ENCODE measurements around the gene TIGD3. TPM values are rescaled to one million over a fixed set of nuclear protein-coding genes. Genes with fewer than 3 reads are reported as not detected.
"Not testable (repeated sequence)": the region's sequence is repeated elsewhere in the genome, so short reads cannot be mapped to it uniquely, and the experiment has no call there.

TIGD3 gene
- total and polyA plus RNA-seq, 2 donors (not counting 3 experiments of a cell fraction or from before 2014, with no cell fraction given) = 0.18 to 0.27 TPM

DNA sequence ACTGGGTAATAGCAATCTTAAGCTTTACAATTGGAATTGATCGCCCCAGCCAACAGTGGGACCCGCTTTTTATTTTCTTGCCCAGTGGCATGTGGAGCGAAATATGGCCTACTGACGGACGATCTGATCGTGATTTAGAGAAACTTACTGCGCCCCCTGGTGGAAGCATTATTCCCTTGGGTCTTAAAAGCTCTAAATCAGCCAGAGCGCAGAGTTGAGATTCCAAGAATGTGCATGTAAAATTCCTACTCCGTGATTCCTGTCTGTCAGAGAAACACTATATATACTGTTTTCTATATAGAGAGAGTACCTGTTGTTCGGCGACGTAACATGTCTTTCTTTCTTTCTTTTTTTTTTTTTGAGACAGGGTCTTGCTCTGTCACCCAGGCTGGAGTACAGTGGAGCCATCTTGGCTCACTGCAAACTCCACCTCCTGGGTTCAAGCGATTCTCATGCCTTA is 24.6 kb upstream of the TIGD3 start:
- Histone ChIP-seq H3K4me1 (ENCODE audit: control insufficient read depth, extremely low read depth, insufficient read depth, low read length) (peaks cover 14% of the 10 kb centered on the region), H4K20me1 (replicated peaks; ENCODE audit: control insufficient read depth, extremely low read depth, insufficient read depth, low read length) (no peaks in the 10 kb centered on the region), H2AFZ (ENCODE audit: low read depth, low read length) (peak overlapping the region; percentile 58), H3K27me3 (ENCODE audit: control insufficient read depth in 2 of 2, insufficient read depth in 2 of 2, low read length in 2 of 2) (no peaks in the 10 kb centered on the region), H3K36me3 (ENCODE audit: control insufficient read depth in 2 of 2, extremely low read depth in 1 of 2, insufficient read depth in 2 of 2, low read length in 2 of 2) (no peaks in the 10 kb centered on the region), H3K79me2 (ENCODE audit: control insufficient read depth, insufficient read depth, low read length) (peaks cover 13% of the 10 kb centered on the region), H3K9ac (replicated peaks; ENCODE audit: extremely low read depth, insufficient read depth, low read length) (peak overlapping the region; percentile 16), H3K27ac (ENCODE audit: insufficient read depth, low read depth, low read length) (peak overlapping the region; percentile 20), H3K9me1 (replicated peaks; ENCODE audit: control insufficient read depth, extremely low read depth, insufficient read depth, low read length) (no peaks in the 10 kb centered on the region), H3K4me2 (ENCODE audit: insufficient read depth, low read length) (peak overlapping the region; percentile 58), H3K4me3 (replicated peaks in 1 of 3; ENCODE audit: insufficient read depth in 1 of 3, low read depth in 1 of 3, low read length in 3 of 3) (no peak overlapping the region), H3K9me3 (replicated peaks; ENCODE audit: control insufficient read depth, insufficient read depth, low read length) (no peaks in the 10 kb centered on the region)
- BruUV-seq (replicated peaks) = no TSS peak
- dilution Hi-C loops (cut with MboI; ENCODE audit: extremely low pct_ligation_motif_present, low sequenced_read_pairs) (no loop called here), intact Hi-C loops (cut with micrococcal nuclease) (loop anchor here (1.0 to 5.0 kb wide), 4 partner anchors 15 to 123 kb away; no protein-coding TSS in a partner anchor)
- TF ChIP-seq EZH2 (IDR thresholded peaks at IDR 0.05; ENCODE audit: borderline replicate concordance, low read depth, low read length, severe bottlenecking) = no peak
- TF ChIP-seq, protein P1, sequence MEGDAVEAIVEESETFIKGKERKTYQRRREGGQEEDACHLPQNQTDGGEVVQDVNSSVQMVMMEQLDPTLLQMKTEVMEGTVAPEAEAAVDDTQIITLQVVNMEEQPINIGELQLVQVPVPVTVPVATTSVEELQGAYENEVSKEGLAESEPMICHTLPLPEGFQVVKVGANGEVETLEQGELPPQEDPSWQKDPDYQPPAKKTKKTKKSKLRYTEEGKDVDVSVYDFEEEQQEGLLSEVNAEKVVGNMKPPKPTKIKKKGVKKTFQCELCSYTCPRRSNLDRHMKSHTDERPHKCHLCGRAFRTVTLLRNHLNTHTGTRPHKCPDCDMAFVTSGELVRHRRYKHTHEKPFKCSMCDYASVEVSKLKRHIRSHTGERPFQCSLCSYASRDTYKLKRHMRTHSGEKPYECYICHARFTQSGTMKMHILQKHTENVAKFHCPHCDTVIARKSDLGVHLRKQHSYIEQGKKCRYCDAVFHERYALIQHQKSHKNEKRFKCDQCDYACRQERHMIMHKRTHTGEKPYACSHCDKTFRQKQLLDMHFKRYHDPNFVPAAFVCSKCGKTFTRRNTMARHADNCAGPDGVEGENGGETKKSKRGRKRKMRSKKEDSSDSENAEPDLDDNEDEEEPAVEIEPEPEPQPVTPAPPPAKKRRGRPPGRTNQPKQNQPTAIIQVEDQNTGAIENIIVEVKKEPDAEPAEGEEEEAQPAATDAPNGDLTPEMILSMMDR (IDR thresholded peaks at IDR 0.05; ENCODE audit: extremely low read depth in 1 of 2, insufficient read depth in 1 of 2, low read depth in 1 of 2, low read length in 2 of 2) = peak; percentile 67 to 70
- peak; percentile 88 for DNase-seq (ENCODE audit: low read depth, low spot score)
- POLR2A ChIA-PET = interaction anchor here (0.9 to 1.7 kb wide), 3 partner anchors 13 to 55 kb away, joined by 4 to 11 read pairs (median 4); partner anchors contain the start of gene CDC42EP2
- CTCF ChIA-PET = interaction anchor here (0.6 to 11.0 kb wide), 36 partner anchors 8 to 236 kb away, joined by 3 to 473 read pairs (median 6); partner anchors contain the start of genes CAPN1, CDC42EP2 and POLA2
- FAIRE-seq = peak; percentile 88

GRCh38 chr11:65330544-65330943 is 24.0 kb upstream of the TIGD3 start:
- BruUV-seq (replicated peaks) = no TSS peak
- H3K27ac ChIP-seq (ENCODE audit: insufficient read depth, low read depth, low read length) = no peak overlapping the region
- dilution Hi-C loops (cut with MboI; ENCODE audit: extremely low pct_ligation_motif_present, low sequenced_read_pairs) = no loop called here
- ChIA-PET POLR2A (interaction anchor here (0.7 to 1.7 kb wide), 5 partner anchors 13 to 264 kb away, joined by 3 to 12 read pairs (median 4); partner anchors contain the start of gene CDC42EP2), CTCF (interaction anchor here (0.6 to 11.0 kb wide), 32 partner anchors 8 to 235 kb away, joined by 3 to 473 read pairs (median 6); partner anchors contain the start of genes CAPN1, CDC42EP2 and POLA2)
- intact Hi-C loops (cut with micrococcal nuclease) = loop anchor here (1.0 to 5.0 kb wide), 4 partner anchors 15 to 123 kb away; no protein-coding TSS in a partner anchor
- H3K9ac ChIP-seq (replicated peaks; ENCODE audit: extremely low read depth, insufficient read depth, low read length) = no peak overlapping the region
- H3K9me1 ChIP-seq (replicated peaks; ENCODE audit: control insufficient read depth, extremely low read depth, insufficient read depth, low read length) = no peaks in the 10 kb centered on the region
- no peaks in the 10 kb centered on the region for H3K36me3 ChIP-seq (ENCODE audit: control insufficient read depth in 2 of 2, extremely low read depth in 1 of 2, insufficient read depth in 2 of 2, low read length in 2 of 2)
- no peak for TF ChIP-seq MAX (IDR thresholded peaks at IDR 0.05; ENCODE audit: insufficient read depth, insufficient read length)
- no peaks in the 10 kb centered on the region for H3K27me3 ChIP-seq (ENCODE audit: control insufficient read depth in 2 of 2, insufficient read depth in 2 of 2, low read length in 2 of 2)
- peaks cover 19% of the 10 kb centered on the region for H3K79me2 ChIP-seq (ENCODE audit: control insufficient read depth, insufficient read depth, low read length)
- no peak for DNase-seq (ENCODE audit: low read depth, low spot score)
- H3K9me3 ChIP-seq (replicated peaks; ENCODE audit: control insufficient read depth, insufficient read depth, low read length) = no peaks in the 10 kb centered on the region
- no peak overlapping the region for H3K4me2 ChIP-seq (ENCODE audit: insufficient read depth, low read length)
- no peaks in the 10 kb centered on the region for H4K20me1 ChIP-seq (replicated peaks; ENCODE audit: control insufficient read depth, extremely low read depth, insufficient read depth, low read length)
- no peak overlapping the region for H2AFZ ChIP-seq (ENCODE audit: low read depth, low read length)
- no peak for FAIRE-seq
- no peak overlapping the region for H3K4me3 ChIP-seq (replicated peaks in 1 of 3; ENCODE audit: insufficient read depth in 1 of 3, low read depth in 1 of 3, low read length in 3 of 3)
- peaks cover 20% of the 10 kb centered on the region for H3K4me1 ChIP-seq (ENCODE audit: control insufficient read depth, extremely low read depth, insufficient read depth, low read length)

- H3K4me3 ChIP-seq (replicated peaks in 1 of 3; ENCODE audit: insufficient read depth in 1 of 3, low read depth in 1 of 3, low read length in 3 of 3); FAIRE-seq; H2AFZ ChIP-seq (ENCODE audit: low read depth, low read length); dilution Hi-C loops (cut with MboI; ENCODE audit: extremely low pct_ligation_motif_present, low sequenced_read_pairs); BruUV-seq (replicated peaks); H3K27me3 ChIP-seq (ENCODE audit: control insufficient read depth in 2 of 2, insufficient read depth in 2 of 2, low read length in 2 of 2); H3K36me3 ChIP-seq (ENCODE audit: control insufficient read depth in 2 of 2, extremely low read depth in 1 of 2, insufficient read depth in 2 of 2, low read length in 2 of 2); H3K4me2 ChIP-seq (ENCODE audit: insufficient read depth, low read length); H3K9me3 ChIP-seq (replicated peaks; ENCODE audit: control insufficient read depth, insufficient read depth, low read length); H3K27ac ChIP-seq (ENCODE audit: insufficient read depth, low read depth, low read length); DNase-seq (ENCODE audit: low read depth, low spot score); H4K20me1 ChIP-seq (replicated peaks; ENCODE audit: control insufficient read depth, extremely low read depth, insufficient read depth, low read length); H3K9ac ChIP-seq (replicated peaks; ENCODE audit: extremely low read depth, insufficient read depth, low read length); H3K9me1 ChIP-seq (replicated peaks; ENCODE audit: control insufficient read depth, extremely low read depth, insufficient read depth, low read length): not testable (repeated sequence)
- Histone ChIP-seq H3K4me1 (ENCODE audit: control insufficient read depth, extremely low read depth, insufficient read depth, low read length) (peaks cover 20% of the 10 kb centered on the region), H3K79me2 (ENCODE audit: control insufficient read depth, insufficient read depth, low read length) (peaks cover 36% of the 10 kb centered on the region)
- CTCF ChIA-PET = interaction anchor here (0.7 to 11.0 kb wide), 7 partner anchors 14 to 178 kb away, joined by 3 to 473 read pairs (median 5); partner anchors contain the start of gene CDC42EP2
- intact Hi-C loops (cut with micrococcal nuclease) = loop anchor here (5.0 kb wide), 1 partner anchor 125 kb away; no protein-coding TSS in a partner anchor
- POLR2A ChIA-PET = interaction anchor here (1.3 to 1.6 kb wide), 2 partner anchors 18 to 71 kb away, joined by 6 read pairs; partner anchors contain the start of genes CDC42EP2 and POLA2
Measured at GRCh38 chr11:65332591-65332990, 22.0 kb upstream of the TIGD3 start.

Measured in endothelial cell of umbilical vein (primary cell).